Medulla oblongata (tissue), 1 donor: ENCODE data around the gene TMPO.
"Not testable (repeated sequence)": the region's sequence is repeated elsewhere in the genome, so short reads cannot be mapped to it uniquely, and the experiment has no call there.

Source experiments
- DNase-seq: peaks from one replicate; pipeline ENCODE4 v3.0.0-alpha.2; 2015; ENCODE audit errors: extremely low spot score

Gene TMPO

DNA sequence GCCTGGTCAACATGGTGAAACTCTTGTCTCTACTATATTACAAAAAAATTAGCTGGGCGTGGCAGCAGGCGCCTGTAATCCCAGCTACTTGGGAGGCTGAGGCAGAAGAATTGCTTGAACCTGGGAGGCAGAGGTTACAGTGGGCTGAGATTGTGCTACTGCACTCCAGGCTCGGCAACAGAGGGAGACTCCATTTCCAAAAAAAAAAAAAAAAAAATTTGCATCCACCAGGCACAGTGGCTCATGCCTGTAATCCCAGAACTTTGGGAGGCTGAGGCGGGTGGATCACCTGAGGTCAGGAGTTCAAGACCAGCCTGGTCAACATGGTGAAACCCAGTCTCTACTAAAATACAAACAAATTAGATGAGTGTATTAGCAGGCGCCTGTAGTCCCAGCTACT, 3.6 kb upstream of the TMPO start:
- not testable (repeated sequence) for DNase-seq

GRCh38 chr12:98513379-98514322, 1.7 kb upstream of the TMPO start:
- DNase-seq: peak; percentile 37

DNA sequence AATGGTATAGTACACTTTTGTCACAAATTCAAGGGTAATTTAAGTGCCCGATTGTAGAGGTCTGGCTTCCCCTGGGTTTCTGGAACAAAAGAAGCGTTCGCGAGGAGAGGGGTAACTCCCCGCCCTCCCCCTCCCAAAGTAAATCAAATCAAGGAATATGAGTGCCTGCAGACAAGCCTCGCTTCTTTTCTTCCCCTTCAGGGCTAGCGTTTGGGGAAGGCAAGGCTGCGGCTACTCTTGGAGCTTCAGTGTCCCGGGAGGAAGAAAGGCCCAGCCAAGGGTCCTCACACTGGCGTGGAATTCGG, 456 bp upstream of the TMPO start:
- no peak for DNase-seq

DNA sequence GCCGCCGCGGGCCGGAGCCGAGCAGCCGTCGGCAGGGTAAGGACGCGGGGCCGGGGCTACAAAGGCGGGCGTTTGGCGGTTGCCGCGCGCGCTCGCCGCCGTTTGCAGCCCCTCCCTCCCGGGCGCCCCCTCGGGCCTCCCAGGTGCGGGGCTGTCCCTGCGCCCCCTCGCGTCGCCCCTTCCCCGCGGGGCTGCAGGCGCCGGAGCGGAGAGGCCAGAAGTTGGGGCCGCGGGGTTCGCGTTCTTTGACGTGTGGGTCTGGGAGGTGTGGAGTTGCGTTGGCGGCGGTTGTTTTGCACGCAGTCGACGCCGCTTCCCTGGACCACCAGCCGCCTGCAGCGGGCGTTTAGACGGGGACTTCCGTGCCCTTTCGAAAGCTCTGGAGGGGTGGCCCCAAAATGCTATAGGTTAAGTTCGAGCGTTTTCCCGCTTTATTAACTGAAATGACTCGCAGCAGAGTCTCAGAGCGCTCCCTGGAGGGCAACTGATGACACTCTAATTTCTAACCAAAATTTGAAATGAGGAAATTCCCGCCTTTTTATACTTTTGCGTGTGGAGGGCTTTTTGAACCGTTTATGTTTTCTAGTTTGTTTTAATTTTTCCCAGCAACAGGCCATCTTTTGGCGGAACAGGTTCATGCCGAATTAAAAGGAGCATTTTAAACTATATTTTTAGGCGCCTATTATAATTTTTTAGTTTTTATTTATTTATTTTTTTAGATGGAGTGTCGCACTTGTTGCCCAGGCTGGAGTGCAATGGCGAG, 902 bp downstream of the TMPO start:
- peak; percentile 94 for DNase-seq

DNA sequence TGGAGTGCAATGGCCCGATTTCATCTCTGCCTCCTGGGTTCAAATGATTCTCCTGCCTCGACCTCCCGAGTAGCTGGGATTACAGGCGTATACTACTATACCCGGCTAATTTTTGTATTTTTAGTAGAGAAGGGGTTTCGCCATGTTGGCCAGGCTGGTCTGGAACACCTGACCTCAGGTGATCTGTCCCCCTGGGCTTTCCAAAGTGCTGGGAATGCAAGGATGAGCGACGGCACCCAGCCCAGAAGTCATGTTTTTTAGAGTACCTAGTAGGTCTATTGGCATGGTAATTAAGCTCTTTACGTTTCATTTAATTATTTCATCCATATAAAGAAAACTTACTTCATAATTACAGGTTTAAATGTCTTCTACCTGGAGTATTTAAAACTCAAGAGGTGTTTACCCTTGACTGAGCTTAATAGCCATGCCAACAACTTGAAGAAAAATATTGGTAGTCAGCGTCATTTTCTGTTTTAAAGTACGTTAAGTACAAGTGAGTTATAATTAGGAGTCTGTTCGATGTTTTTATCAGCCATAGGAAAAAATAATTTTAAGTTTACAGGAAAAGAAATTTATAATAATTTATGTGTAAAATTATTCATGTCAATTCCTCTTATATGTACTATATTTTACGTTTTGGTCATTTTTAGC, 4.0 kb downstream of the TMPO start:
- DNase-seq: no peak

GRCh38 chr12:98530068-98530467, 14.7 kb downstream of the TMPO start:
- DNase-seq: no peak

DNA sequence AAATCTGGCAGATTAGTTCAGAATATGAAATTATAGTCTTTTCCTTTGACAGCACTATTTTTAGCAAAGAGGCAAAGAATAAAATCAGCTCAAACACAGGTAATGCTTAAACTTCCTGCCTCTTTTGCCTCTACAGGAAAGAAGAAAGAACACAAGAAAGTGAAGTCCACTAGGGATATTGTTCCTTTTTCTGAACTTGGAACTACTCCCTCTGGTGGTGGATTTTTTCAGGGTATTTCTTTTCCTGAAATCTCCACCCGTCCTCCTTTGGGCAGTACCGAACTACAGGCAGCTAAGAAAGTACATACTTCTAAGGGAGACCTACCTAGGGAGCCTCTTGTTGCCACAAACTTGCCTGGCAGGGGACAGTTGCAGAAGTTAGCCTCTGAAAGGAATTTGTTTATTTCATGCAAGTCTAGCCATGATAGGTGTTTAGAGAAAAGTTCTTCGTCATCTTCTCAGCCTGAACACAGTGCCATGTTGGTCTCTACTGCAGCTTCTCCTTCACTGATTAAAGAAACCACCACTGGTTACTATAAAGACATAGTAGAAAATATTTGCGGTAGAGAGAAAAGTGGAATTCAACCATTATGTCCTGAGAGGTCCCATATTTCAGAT, 17.4 kb downstream of the TMPO start:
- DNase-seq: no peak

DNA sequence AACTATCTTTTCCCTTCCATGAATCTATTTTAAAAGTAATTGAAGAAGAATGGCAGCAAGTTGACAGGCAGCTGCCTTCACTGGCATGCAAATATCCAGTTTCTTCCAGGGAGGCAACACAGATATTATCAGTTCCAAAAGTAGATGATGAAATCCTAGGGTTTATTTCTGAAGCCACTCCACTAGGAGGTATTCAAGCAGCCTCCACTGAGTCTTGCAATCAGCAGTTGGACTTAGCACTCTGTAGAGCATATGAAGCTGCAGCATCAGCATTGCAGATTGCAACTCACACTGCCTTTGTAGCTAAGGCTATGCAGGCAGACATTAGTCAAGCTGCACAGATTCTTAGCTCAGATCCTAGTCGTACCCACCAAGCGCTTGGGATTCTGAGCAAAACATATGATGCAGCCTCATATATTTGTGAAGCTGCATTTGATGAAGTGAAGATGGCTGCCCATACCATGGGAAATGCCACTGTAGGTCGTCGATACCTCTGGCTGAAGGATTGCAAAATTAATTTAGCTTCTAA, 18.4 kb downstream of the TMPO start:
- no peak for DNase-seq

DNA sequence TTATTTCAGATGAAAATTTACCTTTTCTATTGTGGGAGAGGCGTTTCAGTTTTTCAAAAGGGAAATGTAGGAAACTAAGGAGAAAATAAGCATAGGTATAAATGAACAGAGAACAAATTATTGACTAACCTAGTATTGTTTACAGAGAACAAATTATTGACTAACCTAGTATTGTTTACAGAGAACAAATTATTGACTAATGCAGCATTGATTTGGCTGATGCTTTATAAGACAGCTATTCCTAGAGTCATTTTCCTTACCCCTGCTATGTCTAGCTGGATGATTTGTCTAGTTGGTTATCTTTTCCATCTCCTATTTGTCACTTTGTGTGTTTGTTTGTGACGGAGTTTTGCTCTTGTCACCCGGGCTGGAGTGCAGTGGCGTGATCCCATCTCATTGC, 22.6 kb downstream of the TMPO start:
- DNase-seq: no peak

DNA sequence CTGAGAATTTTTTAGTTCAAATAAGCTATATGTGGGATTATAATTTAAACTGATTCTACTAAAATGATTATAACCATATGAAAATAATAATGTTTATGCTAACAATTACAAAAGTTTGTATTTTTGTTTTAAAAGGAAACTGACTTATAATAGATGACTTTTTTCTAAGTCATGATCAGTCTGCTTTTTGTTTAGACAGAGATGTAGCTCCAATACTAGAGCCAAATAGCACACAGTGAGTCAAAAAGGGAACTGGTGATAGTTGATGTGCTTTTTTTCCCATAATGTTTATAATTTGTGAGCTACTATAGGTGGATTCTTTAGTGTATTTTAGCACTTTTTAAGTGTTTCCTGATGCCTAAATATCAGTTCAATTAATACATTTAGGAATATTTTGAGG, 28.3 kb downstream of the TMPO start:
- no peak for DNase-seq

GRCh38 chr12:98544751-98545150, 29.4 kb downstream of the TMPO start:
- DNase-seq: no peak

DNA sequence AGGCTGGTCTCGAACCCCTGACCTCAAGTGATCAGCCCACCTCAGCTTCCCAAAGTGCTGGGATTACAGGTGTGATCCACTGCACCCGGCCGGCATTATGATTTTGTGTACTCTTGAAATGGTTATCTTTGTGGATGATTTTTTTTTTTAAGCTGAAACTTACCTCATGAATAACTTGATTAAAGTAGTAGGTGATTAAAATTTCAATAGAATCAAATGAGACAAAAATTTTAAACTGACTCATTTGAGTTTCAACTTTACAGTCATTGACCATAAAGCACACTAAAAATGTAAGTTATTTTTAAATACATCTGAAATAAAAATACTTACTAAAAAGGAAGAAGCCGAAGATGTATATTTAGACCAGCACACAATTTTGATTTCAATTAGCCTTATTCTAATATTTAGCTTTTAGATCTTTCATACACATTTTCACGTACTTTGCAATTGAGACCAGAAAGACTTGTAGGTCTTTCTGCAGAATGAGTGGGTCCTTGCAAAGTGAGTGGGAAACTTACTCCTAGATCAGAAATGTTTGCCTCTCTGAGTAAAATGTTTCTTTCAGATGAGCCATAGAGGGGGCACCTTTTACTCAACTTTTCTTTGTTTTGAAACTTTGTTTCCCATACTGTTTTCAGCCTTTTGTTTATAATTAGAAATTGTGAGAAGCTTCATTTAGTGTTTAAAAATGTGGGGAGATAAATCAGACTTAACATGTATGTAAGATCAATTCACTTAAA, 34.2 kb downstream of the TMPO start:
- DNase-seq: no peak

DNA sequence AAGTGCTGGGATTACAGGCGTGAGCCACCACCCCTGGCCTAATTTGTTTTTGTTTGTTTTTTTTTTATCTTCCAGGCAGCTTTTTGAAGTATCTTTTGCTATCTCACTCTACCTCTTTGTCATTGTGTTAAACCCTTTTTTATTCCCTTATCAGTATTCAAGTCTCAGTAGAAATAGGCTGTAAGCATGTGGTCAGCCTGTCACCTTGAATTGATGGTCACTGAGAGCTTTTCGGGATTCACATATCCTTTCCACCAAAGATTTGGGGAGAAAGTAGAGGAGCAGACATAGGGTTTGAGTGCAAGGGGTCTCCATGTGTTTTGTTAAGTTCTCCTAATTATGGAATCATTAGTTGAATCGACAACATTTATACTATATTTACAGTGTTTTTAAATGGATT, 36.4 kb downstream of the TMPO start:
- no peak for DNase-seq

DNA sequence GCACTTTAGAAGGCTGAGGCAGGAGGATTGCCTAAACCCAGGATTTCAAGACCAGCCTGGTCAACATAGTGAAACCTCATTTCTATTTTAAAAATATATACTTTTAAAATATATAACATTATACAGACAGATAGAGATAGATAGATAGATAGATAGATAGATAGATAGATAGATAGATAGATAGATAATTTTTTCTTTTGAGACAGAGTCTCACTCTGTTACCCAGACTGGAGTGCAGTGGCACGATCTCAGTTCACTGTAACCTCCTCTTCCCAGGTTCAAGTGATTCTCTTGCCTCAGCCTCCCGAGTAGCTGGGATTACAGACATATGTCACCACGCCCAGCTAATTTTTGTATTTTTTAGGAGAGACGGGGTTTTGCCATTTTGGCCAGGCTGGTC, 42.7 kb downstream of the TMPO start:
- not testable (repeated sequence) for DNase-seq

- peak; percentile 79 for DNase-seq
Observed at GRCh38 chr12:98559666-98560065, 44.3 kb downstream of the TMPO start.

DNA sequence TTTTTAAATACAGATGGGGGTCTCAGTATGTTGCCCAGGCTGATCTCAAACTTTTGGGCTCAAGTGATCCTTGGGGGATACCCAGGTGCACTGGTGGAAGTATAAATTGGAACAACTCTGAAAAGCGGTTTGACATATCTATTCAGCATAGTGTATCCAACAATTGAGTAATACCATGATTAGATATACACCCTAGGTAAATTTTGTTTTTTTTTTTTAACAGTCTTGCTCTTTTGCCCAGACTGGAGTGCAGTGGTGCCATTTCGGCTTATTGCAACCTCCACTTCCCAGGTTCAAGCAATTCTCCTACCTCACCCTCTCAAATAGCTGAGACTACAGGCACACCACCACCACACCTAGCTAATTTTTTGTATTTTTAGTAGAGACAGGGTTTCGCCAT, 46.5 kb downstream of the TMPO start:
- DNase-seq: no peak

GRCh38 chr12:98572010-98572409, 56.6 kb downstream of the TMPO start:
- DNase-seq: no peak

DNA sequence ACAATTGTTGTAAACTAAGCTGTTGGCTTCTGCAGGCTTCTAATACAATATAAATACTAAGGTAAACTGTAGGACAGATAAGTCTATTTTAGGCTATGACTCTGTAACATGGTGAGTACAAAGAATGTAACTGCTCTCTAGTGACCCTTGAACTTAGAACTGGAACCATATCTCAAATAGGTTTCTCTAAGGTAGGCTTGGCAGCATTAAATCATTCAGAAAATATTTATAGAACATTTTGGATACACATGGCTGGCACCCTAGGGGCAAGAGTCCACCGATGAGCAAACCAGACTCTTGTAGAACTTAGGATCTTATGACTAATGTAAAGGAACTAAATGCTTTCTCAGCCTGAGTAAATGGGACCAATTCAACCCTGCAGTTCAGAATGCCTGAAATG, 58.7 kb downstream of the TMPO start:
- no peak for DNase-seq

DNA sequence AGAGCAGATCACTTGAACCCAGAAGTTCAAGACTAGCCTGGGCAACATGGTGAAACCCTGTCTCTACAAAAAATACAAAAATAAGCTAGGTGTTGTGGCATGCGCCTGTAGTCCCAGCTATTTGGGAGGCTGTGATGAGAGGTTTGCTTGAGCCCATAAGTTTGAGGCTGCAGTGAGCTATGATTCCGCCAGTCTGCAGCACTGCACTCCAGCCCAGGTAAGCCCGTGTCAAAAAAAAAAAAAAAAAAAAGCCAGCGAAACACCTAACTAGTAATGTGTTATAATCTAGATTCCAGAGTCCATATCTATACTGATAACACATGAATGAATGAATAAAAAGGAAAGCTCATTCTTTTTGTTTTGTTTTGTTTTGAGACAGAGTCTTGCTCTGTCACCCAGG, 59.6 kb downstream of the TMPO start:
- DNase-seq: no peak

GRCh38 chr12:98576795-98577194, 61.4 kb downstream of the TMPO start:
- DNase-seq: not testable (repeated sequence)

DNA sequence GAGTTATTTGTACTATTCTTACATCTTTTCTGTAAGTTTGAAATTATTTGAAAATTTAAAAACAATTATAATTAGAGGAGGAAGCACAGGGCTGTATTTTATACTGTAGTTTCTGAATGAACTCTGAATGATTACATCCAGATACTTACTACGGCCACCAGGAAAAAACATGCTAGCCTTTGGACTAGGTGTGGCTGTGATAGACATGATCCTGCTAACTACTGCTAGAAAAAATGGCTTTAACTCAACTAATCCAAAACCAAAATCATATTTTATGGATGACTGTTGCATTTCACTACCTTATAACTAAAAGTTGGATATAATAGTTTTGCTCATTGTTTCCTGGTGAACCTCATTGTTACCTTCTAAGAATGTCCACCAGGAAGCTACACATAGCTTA, 63.0 kb downstream of the TMPO start:
- DNase-seq: no peak
